COLO668 (cell line): ENCODE results near the gene COX6A2.
A peak's percentile ranks its signal among the peaks of the same experiment; 100 is the strongest.
"Not testable (repeated sequence)": the region's sequence is repeated elsewhere in the genome, so short reads cannot be mapped to it uniquely, and the experiment has no call there.

Source experiments
- DNase-seq: peaks from one replicate; lab custom pipeline; 2025; ENCODE audit not compliant: unreplicated experiment; lab: John Stamatoyannopoulos, UW

The COX6A2 gene

GRCh38 chr16:31461921-31462804 is 34.0 kb upstream of the COX6A2 start:
- DNase-seq = no peak

GRCh38 chr16:31461201-31461920 is 33.2 kb upstream of the COX6A2 start:
- DNase-seq = no peak

GRCh38 chr16:31460582-31461002 is 32.4 kb upstream of the COX6A2 start:
- DNase-seq = no peak

- peak; percentile 99 for DNase-seq
These were observed 31.8 kb upstream of the COX6A2 start for GRCh38 chr16:31459687-31460581.

GRCh38 chr16:31458844-31459686 is 30.9 kb upstream of the COX6A2 start, which contains the start of gene ARMC5:
ARMC5 (plus strand) TSS chr16:31459501; CDS start chr16:31459525, 24 bp downstream.
- peak; percentile 96 for DNase-seq

- peak; percentile 85 for DNase-seq
These were observed 30.1 kb upstream of the COX6A2 start for GRCh38 chr16:31458073-31458843.

- no peak for DNase-seq
These were observed 28.8 kb upstream of the COX6A2 start for GRCh38 chr16:31456988-31457360.

- DNase-seq = peak; percentile 5
These were observed 27.6 kb upstream of the COX6A2 start for GRCh38 chr16:31455601-31456314.

GRCh38 chr16:31453255-31454204 is 25.4 kb upstream of the COX6A2 start:
- no peak for DNase-seq

- no peak for DNase-seq
These were observed 24.5 kb upstream of the COX6A2 start for GRCh38 chr16:31452631-31453106.

- peak; percentile 32 for DNase-seq
These were observed 23.7 kb upstream of the COX6A2 start for GRCh38 chr16:31451681-31452351.

- no peak for DNase-seq
These were observed 23.0 kb upstream of the COX6A2 start for GRCh38 chr16:31451201-31451600.

GRCh38 chr16:31445931-31446330 is 17.8 kb upstream of the COX6A2 start:
- DNase-seq = not testable (repeated sequence)

GRCh38 chr16:31441956-31442355 is 13.8 kb upstream of the COX6A2 start:
- no peak for DNase-seq

- no peak for DNase-seq
These were observed 12.5 kb upstream of the COX6A2 start for GRCh38 chr16:31440516-31441184.

- DNase-seq = no peak
These were observed 11.4 kb upstream of the COX6A2 start for GRCh38 chr16:31439519-31439918.
